ENCODE results near the gene SAFB2.
"Not testable (repeated sequence)": the region's sequence is repeated elsewhere in the genome, so short reads cannot be mapped to it uniquely, and the experiment has no call there.

- TF ChIP-seq CTCF (conservative IDR thresholded peaks at IDR 0.05); ZFX (IDR thresholded peaks at IDR 0.05): not testable (repeated sequence)
These were observed 13.8 kb downstream of the SAFB2 start for GRCh38 chr19:5608766-5609165.

Measured in C4-2B (cell line).